Measurements from ENCODE around the gene UBA6. TPM values are rescaled to one million over a fixed set of nuclear protein-coding genes. Genes with fewer than 3 reads are reported as not detected.

UBA6 gene
- total RNA-seq: 100 to 1,000 TPM in 1 of 4 donors, 10 to 100 TPM in 3; 15.6 to 198 (median 67.3) TPM

- Histone ChIP-seq H3K9me3 (no peaks in the 10 kb centered on the region), H3K36me3 (no peaks in the 10 kb centered on the region), H3K4me1 (no peaks in the 10 kb centered on the region), H3K4me3 (peak within 1 kb of the TSS; percentile 73 to 95), H3K27me3 (no peaks in the 10 kb centered on the region), H3K27ac (peak within 1 kb of the TSS; percentile 88)
- TF ChIP-seq POLR2A (IDR thresholded peaks at IDR 0.05) (peak in 1 of 2 donors; percentile 56), CTCF (IDR thresholded peaks at IDR 0.05) (peak; percentile 32 to 45 (median 38))
- intact Hi-C loops (cut with DNase I; ENCODE audit: low total_unique reads): no loop called here
- peak; percentile 94 to 95 for DNase-seq
These were observed at the start of gene UBA6 for GRCh38 chr4:67700738-67701516. TSS of gene UBA6 (minus strand) at chr4:67701155. CDS start at chr4:67701119, 36 bp downstream.

GRCh38 chr4:67750691-67751090 is 49.7 kb upstream of the UBA6 start:
- Histone ChIP-seq H3K4me1 (no peaks in the 10 kb centered on the region), H3K27me3 (no peaks in the 10 kb centered on the region), H3K27ac (no peak overlapping the region), H3K4me3 (no peak overlapping the region), H3K36me3 (no peaks in the 10 kb centered on the region), H3K9me3 (no peaks in the 10 kb centered on the region)
- intact Hi-C loops (cut with DNase I; ENCODE audit: low total_unique reads): no loop called here
- no peak for TF ChIP-seq CTCF (IDR thresholded peaks at IDR 0.05)
- TF ChIP-seq POLR2A (IDR thresholded peaks at IDR 0.05): no peak
- DNase-seq: no peak

GRCh38 chr4:67749286-67749685 is 48.3 kb upstream of the UBA6 start:
- Histone ChIP-seq H3K27ac (no peak overlapping the region), H3K9me3 (no peaks in the 10 kb centered on the region), H3K4me3 (no peak overlapping the region), H3K36me3 (no peaks in the 10 kb centered on the region), H3K4me1 (no peaks in the 10 kb centered on the region), H3K27me3 (no peaks in the 10 kb centered on the region)
- DNase-seq: no peak
- intact Hi-C loops (cut with DNase I; ENCODE audit: low total_unique reads): no loop called here
- no peak for TF ChIP-seq POLR2A (IDR thresholded peaks at IDR 0.05)
- no peak for TF ChIP-seq CTCF (IDR thresholded peaks at IDR 0.05)

- H3K27me3 ChIP-seq: no peaks in the 10 kb centered on the region
- intact Hi-C loops (cut with DNase I; ENCODE audit: low total_unique reads): no loop called here
- no peak overlapping the region for H3K4me3 ChIP-seq
- H3K36me3 ChIP-seq: no peaks in the 10 kb centered on the region
- TF ChIP-seq CTCF (IDR thresholded peaks at IDR 0.05): peak; percentile 4 to 60 (median 37)
- no peak for TF ChIP-seq POLR2A (IDR thresholded peaks at IDR 0.05)
- H3K4me1 ChIP-seq: no peaks in the 10 kb centered on the region
- H3K27ac ChIP-seq: no peak overlapping the region
- DNase-seq: no peak
- H3K9me3 ChIP-seq: no peaks in the 10 kb centered on the region
These were observed 46.0 kb upstream of the UBA6 start for GRCh38 chr4:67746797-67747495.

Data from uterus (tissue), 4 donors.